IMR-90 (cell line): ENCODE data around the gene AS3MT. TPM values are rescaled to one million over a fixed set of nuclear protein-coding genes. Genes with fewer than 3 reads are reported as not detected.

Source experiments
- ATAC-seq: fragments of 200-7000 bp; cut with Tn5 transposase; 2 replicates; pipeline ENCODE4 v1.9.1; 2020; ENCODE audit warnings: low read depth, mild to moderate bottlenecking, moderate library complexity
- BruUV-seq: library from RNA; stranded (reverse); fragments of 400-500 nt; replicated peaks from 2 replicates; lab custom pipeline; 2021; lab: Mats Ljungman, UMichigan
- CTCF ChIA-PET: fragments of 300-600 bp; formaldehyde crosslinking; extraction: SDS; loops from one replicate; lab custom pipeline; 2021; ENCODE audit warnings: antibody characterized with exemption; lab: Yijun Ruan, JAX
- POLR2A ChIA-PET: fragments of 300-600 bp; sonication (Branson Sonifier 250); formaldehyde crosslinking; loops from one replicate; lab custom pipeline; 2022; ENCODE audit warnings: antibody characterized with exemption; ENCODE audit not compliant: unreplicated experiment; lab: Charles Lee
- DNase-seq: peaks from one replicate; pipeline ENCODE4 v3.0.0; 2013
- H2AFZ ChIP-seq: replicated peaks from 2 replicates; pipeline ENCODE3; 2013; ENCODE audit warnings: low read length, mild to moderate bottlenecking; ENCODE audit not compliant: poor library complexity
- H2AK5ac ChIP-seq: 2 replicates; pipeline ENCODE4 v1.6.1; 2013; ENCODE audit warnings: low read depth, low read length, inconsistent platforms
- H2AK9ac ChIP-seq: replicated peaks from 2 replicates; pipeline ENCODE3; 2013; ENCODE audit warnings: mild to moderate bottlenecking, low read depth, low read length, moderate library complexity; ENCODE audit not compliant: poor library complexity
- H2BK120ac ChIP-seq: 2 replicates; pipeline ENCODE4 v1.6.1; 2013; ENCODE audit warnings: low read depth, low read length, inconsistent platforms
- H2BK15ac ChIP-seq: 3 replicates; pipeline ENCODE4 v1.6.1; 2013; ENCODE audit warnings: low read depth, low read length, inconsistent platforms
- H2BK20ac ChIP-seq: 2 replicates; pipeline ENCODE4 v1.6.1; 2013; ENCODE audit warnings: low read depth, mild to moderate bottlenecking, inconsistent platforms, low read length, moderate library complexity
- H2BK5ac ChIP-seq: 2 replicates; pipeline ENCODE4 v1.6.1; 2013; ENCODE audit warnings: mild to moderate bottlenecking, low read depth, low read length, inconsistent platforms; ENCODE audit not compliant: poor library complexity, severe bottlenecking
- H3K14ac ChIP-seq: replicated peaks from 2 replicates; pipeline ENCODE4 v1.6.1; 2013; ENCODE audit warnings: low read depth, low read length, inconsistent platforms
- H3K18ac ChIP-seq: 2 replicates; pipeline ENCODE4 v1.6.1; 2013; ENCODE audit warnings: low read depth, low read length, control low read depth
- H3K23ac ChIP-seq: 2 replicates; pipeline ENCODE4 v1.6.1; 2013; ENCODE audit warnings: low read depth, low read length, inconsistent platforms
- H3K27ac ChIP-seq: 2 replicates; pipeline ENCODE4 v1.5.1; 2013; ENCODE audit warnings: mild to moderate bottlenecking, control low read depth, low read length; ENCODE audit not compliant: insufficient read depth
- H3K27me3 ChIP-seq: 2 replicates; pipeline ENCODE4 v1.6.1; 2013; ENCODE audit warnings: low read length; ENCODE audit not compliant: control insufficient read depth, insufficient read depth
- H3K36me3 ChIP-seq: 2 replicates; pipeline ENCODE4 v1.6.1; 2013; ENCODE audit warnings: low read length, mixed read lengths; ENCODE audit not compliant: control insufficient read depth, insufficient read depth
- H3K4ac ChIP-seq: 2 replicates; pipeline ENCODE4 v1.6.1; 2013; ENCODE audit warnings: low read depth, low read length, inconsistent platforms
- H3K4me1 ChIP-seq: 2 replicates; pipeline ENCODE4 v1.6.1; 2013; ENCODE audit warnings: low read length, mixed read lengths; ENCODE audit not compliant: control insufficient read depth, insufficient read depth
- H3K4me2 ChIP-seq: 2 replicates; pipeline ENCODE4 v1.6.1; 2013; ENCODE audit warnings: low read depth, mild to moderate bottlenecking, control low read depth, low read length, moderate library complexity
- H3K4me3 ChIP-seq: 2 replicates; pipeline ENCODE4 v1.5.1; 2013; ENCODE audit warnings: low read depth, mild to moderate bottlenecking, control low read depth, low read length, moderate library complexity; ENCODE audit not compliant: insufficient read depth
- H3K56ac ChIP-seq: 2 replicates; pipeline ENCODE4 v1.6.1; 2013; ENCODE audit warnings: low read length, inconsistent platforms; ENCODE audit not compliant: insufficient read depth; ENCODE audit errors: extremely low read depth
- H3K79me1 ChIP-seq, 2 experiments: 2 replicates each; pipeline ENCODE4 v1.6.1; 2013; ENCODE audit warnings: low read length in 2 of 2, inconsistent platforms in 1 of 2, low read depth in 1 of 2
- H3K9ac ChIP-seq: 2 replicates; pipeline ENCODE4 v1.6.1; 2013; ENCODE audit warnings: low read depth, low read length, control low read depth
- H3K9me1 ChIP-seq: 2 replicates; pipeline ENCODE4 v1.6.1; 2013; ENCODE audit warnings: low read length, inconsistent platforms; ENCODE audit not compliant: insufficient read depth
- H3K9me3 ChIP-seq: 2 replicates; pipeline ENCODE4 v1.6.1; 2013; ENCODE audit warnings: low read length; ENCODE audit not compliant: control insufficient read depth, insufficient read depth
- H4K20me1 ChIP-seq: 2 replicates; pipeline ENCODE4 v1.6.1; 2013; ENCODE audit warnings: low read length, inconsistent platforms; ENCODE audit not compliant: insufficient read depth
- H4K5ac ChIP-seq: 2 replicates; pipeline ENCODE4 v1.6.1; 2013; ENCODE audit warnings: mild to moderate bottlenecking, low read depth, low read length, control low read depth
- H4K8ac ChIP-seq, 2 experiments: 2 replicates each; pipeline ENCODE4 v1.6.1; 2013; ENCODE audit warnings: low read depth in 2 of 2, low read length in 2 of 2, control low read depth in 1 of 2, inconsistent platforms in 1 of 2
- H4K91ac ChIP-seq: 2 replicates; pipeline ENCODE4 v1.6.1; 2013; ENCODE audit warnings: low read depth, low read length, inconsistent platforms; ENCODE audit not compliant: insufficient read depth
- BHLHE40 ChIP-seq: fragments of 150-350 bp; IDR thresholded peaks from 2 replicates; pipeline ENCODE4 v1.6.1; 2016; ENCODE audit warnings: mild to moderate bottlenecking, low read depth, low read length
- CEBPB ChIP-seq: IDR thresholded peaks from 2 replicates; pipeline ENCODE4 v1.6.1; 2012; ENCODE audit warnings: low read depth, low read length, improper control_type of control experiment
- FOS ChIP-seq: fragments of 150-350 bp; IDR thresholded peaks from 2 replicates; pipeline ENCODE4 v1.6.1; 2016; ENCODE audit warnings: low read depth, low read length
- MAZ ChIP-seq: IDR thresholded peaks from 2 replicates; pipeline ENCODE4 v1.6.1; 2012; ENCODE audit warnings: low read depth, mild to moderate bottlenecking, low read length, improper control_type of control experiment, moderate library complexity, borderline replicate concordance
- MXI1 ChIP-seq: IDR thresholded peaks from 2 replicates; pipeline ENCODE4 v1.6.1; 2012; ENCODE audit warnings: low read depth, mild to moderate bottlenecking, low read length, moderate library complexity, borderline replicate concordance
- NFE2L2 ChIP-seq: fragments of 150-350 bp; IDR thresholded peaks from 2 replicates; pipeline ENCODE4 v1.6.1; 2016; ENCODE audit warnings: low read depth, mild to moderate bottlenecking, low read length
- POLR2A ChIP-seq: IDR thresholded peaks from 2 replicates; pipeline ENCODE4 v1.6.1; 2012; ENCODE audit warnings: mild to moderate bottlenecking, low read depth, low read length
- RCOR1 ChIP-seq: IDR thresholded peaks from 2 replicates; pipeline ENCODE4 v1.6.1; 2012; ENCODE audit warnings: mild to moderate bottlenecking, low read length, improper control_type of control experiment; ENCODE audit not compliant: insufficient replicate concordance
- RFX5 ChIP-seq: IDR thresholded peaks from 2 replicates; pipeline ENCODE4 v1.8.0; 2012; ENCODE audit warnings: low read depth, mild to moderate bottlenecking, low read length, moderate library complexity
- SMC3 ChIP-seq: fragments of 150-350 bp; IDR thresholded peaks from 2 replicates; pipeline ENCODE4 v1.6.1; 2016; ENCODE audit warnings: low read depth, mild to moderate bottlenecking, antibody characterized with exemption, low read length, moderate library complexity
- USF2 ChIP-seq: fragments of 150-350 bp; IDR thresholded peaks from 2 replicates; pipeline ENCODE4 v1.6.1; 2017; ENCODE audit warnings: mild to moderate bottlenecking, antibody characterized with exemption, low read length, low read depth
- WGBS, 2 experiments: methylation state at CpG; one replicate each; pipeline versions ENCODE4 v1.1.5 to v1.1.7; 2013; ENCODE audit warnings: missing lambda C conversion rate in 2 of 2; ENCODE audit not compliant: insufficient read length in 1 of 2; ENCODE audit errors: extremely low coverage in 2 of 2; 5-methylcytosine and 5-hydroxymethylcytosine counted together
- dilution Hi-C: fragments of 300-500 bp; cut with HindIII; formaldehyde crosslinking; loops from one replicate; pipeline ENCODE4 v1.14.3; 2018; ENCODE audit warnings: low sequenced_read_pairs; ENCODE audit not compliant: unreplicated experiment
- in situ Hi-C: fragments of 300-500 bp; cut with MboI; formaldehyde crosslinking; loops from 3 replicates; pipeline ENCODE4 v1.14.3; 2019; ENCODE audit warnings: low sequenced_read_pairs, inconsistent platforms, mixed read lengths
- intact Hi-C: fragments of 100-400 bp; cut with micrococcal nuclease; formaldehyde crosslinking; loops from 2 replicates; pipeline ENCODE4 v1.10.0; 2022
- polyA plus RNA-seq, 3 experiments: library from polyadenylated mRNA; depleted of rRNA; stranded (reverse); fragments of >200 nt; gene quantifications; 2 replicates each; pipeline ENCODE4 v1.2.3, GENCODE V29; 2012; ENCODE audit warnings: low replicate concordance in 1 of 3
- total RNA-seq: library from RNA; depleted of rRNA; stranded (reverse); fragments of >200 nt; gene quantifications from 2 replicates; pipeline ENCODE4 v1.2.3, GENCODE V29; 2012
- TF ChIP-seq, protein P1 (sequence below): fragments of 150-350 bp; IDR thresholded peaks from 2 replicates; pipeline ENCODE4 v1.6.1; 2016; ENCODE audit warnings: low read depth, mild to moderate bottlenecking, low read length, moderate library complexity, borderline replicate concordance

Gene AS3MT
- total and polyA plus RNA-seq, 2 of the 4 experiments (the other 2 are of a cell fraction): 2.7 to 3.6 TPM

DNA sequence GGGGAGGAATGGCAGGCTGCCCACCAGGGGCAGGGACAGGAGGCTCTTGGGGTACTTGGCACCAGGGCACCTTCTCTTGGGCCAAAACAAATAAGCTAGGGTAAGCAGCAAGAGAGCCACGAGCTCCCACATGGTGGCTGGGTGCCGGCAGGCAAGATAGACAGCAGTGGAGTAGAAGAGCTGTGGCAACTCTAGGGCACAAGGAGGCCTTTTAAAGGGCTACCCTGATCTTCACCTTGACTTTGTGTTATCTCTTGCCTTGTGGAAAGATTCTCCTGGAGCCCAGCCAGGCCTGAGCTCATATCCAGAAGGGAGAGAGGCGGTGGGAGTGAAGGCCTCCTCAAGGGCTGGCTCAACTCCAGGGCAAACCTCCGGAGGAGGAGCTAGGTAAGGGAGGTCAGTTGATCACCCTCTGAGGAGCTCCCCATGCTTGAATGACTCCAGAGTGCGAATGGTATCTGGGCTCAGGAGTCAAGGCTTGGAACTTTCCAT lies 32.0 kb upstream of the AS3MT start, which contains the start of gene CYP17A1:
CYP17A1 (minus strand) TSS at position 184 of the 492 bp plus-strand sequence; CDS start at position 132, 52 bp downstream.
- no peak within 1 kb of the TSS for H4K91ac ChIP-seq
- H3K27me3 ChIP-seq: peaks cover 24% of the 10 kb centered on the region
- no peaks in the 10 kb centered on the region for H4K20me1 ChIP-seq
- H2BK15ac ChIP-seq: no peak within 1 kb of the TSS
- H3K4me1 ChIP-seq: no peaks in the 10 kb centered on the region
- H3K9ac ChIP-seq: no peak within 1 kb of the TSS
- no peak within 1 kb of the TSS for H3K14ac ChIP-seq
- intact Hi-C loops: loop anchor here (10.0 kb wide), 2 partner anchors 408 to 648 kb away; partner anchors contain the start of gene RPEL1
- no peak within 1 kb of the TSS for H3K56ac ChIP-seq
- dilution Hi-C loops: no loop called here
- in situ Hi-C loops: loop anchor here (5.0 kb wide), 1 partner anchor 65 kb away; no protein-coding TSS in a partner anchor
- H2BK5ac ChIP-seq: no peak within 1 kb of the TSS
- DNase-seq: no peak
- no TSS peak for BruUV-seq
- no peak within 1 kb of the TSS for H3K27ac ChIP-seq
- H2AFZ ChIP-seq: no peak within 1 kb of the TSS
- H2BK120ac ChIP-seq: no peak within 1 kb of the TSS
- ChIA-PET POLR2A (no interaction called here), CTCF (interaction anchor here (1.1 kb wide), 1 partner anchor 66 kb away, joined by 4 read pairs; no protein-coding TSS in a partner anchor)
- no peak within 1 kb of the TSS for H3K4me3 ChIP-seq
- no peaks in the 10 kb centered on the region for H3K79me1 ChIP-seq
- peaks cover 8% of the 10 kb centered on the region for H3K9me3 ChIP-seq
- H2AK9ac ChIP-seq: no peak within 1 kb of the TSS
- no peak within 1 kb of the TSS for H4K8ac ChIP-seq
- H2AK5ac ChIP-seq: no peak within 1 kb of the TSS
- no peak within 1 kb of the TSS for H2BK20ac ChIP-seq
- H3K23ac ChIP-seq: no peak within 1 kb of the TSS
- no peak within 1 kb of the TSS for H3K18ac ChIP-seq
- no peak within 1 kb of the TSS for H3K4ac ChIP-seq
- ATAC-seq: no peak
- no peak within 1 kb of the TSS for H3K4me2 ChIP-seq
- 63% methylated on average over 4 of the region's 5 CpGs; no CpG with 5 or more reads in 1 of the 2 experiments for WGBS, 2 experiments
- H3K9me1 ChIP-seq: no peaks in the 10 kb centered on the region
- H3K36me3 ChIP-seq: no peaks in the 10 kb centered on the region
- TF ChIP-seq POLR2A: no peak
- no peak for TF ChIP-seq MXI1
- TF ChIP-seq, protein P1, sequence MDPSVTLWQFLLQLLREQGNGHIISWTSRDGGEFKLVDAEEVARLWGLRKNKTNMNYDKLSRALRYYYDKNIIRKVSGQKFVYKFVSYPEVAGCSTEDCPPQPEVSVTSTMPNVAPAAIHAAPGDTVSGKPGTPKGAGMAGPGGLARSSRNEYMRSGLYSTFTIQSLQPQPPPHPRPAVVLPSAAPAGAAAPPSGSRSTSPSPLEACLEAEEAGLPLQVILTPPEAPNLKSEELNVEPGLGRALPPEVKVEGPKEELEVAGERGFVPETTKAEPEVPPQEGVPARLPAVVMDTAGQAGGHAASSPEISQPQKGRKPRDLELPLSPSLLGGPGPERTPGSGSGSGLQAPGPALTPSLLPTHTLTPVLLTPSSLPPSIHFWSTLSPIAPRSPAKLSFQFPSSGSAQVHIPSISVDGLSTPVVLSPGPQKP: no peak
- no peak for TF ChIP-seq MAZ
- no peak for TF ChIP-seq RCOR1
- no peak for TF ChIP-seq USF2
- TF ChIP-seq CEBPB: no peak
- no peak for TF ChIP-seq BHLHE40
- no peak for TF ChIP-seq NFE2L2
- no peak for TF ChIP-seq FOS
- TF ChIP-seq SMC3: no peak
- no peak for TF ChIP-seq RFX5
- H4K5ac ChIP-seq: no peak within 1 kb of the TSS
